ENCODE measurements around the gene DUSP1.

The DUSP1 gene

DNA sequence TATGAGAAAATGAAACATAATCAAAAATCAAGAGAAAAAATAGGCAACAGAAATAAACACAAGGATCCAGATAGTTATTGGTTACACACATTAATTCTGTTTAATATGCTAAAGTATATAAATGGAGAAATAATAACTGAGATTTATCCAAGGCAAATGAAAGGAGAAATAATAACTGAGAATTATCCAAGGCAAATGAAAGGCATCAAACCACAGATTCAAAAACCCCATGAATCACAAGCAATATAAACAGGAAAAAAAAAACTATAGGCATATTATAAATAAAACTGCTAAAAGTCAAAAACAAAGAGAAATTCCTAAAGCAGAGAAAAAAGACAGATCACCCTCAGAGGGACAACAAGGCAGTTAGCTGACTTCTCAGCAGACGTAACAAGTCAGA is 10.9 kb downstream of the DUSP1 start:
- no peak for DNase-seq

DNA sequence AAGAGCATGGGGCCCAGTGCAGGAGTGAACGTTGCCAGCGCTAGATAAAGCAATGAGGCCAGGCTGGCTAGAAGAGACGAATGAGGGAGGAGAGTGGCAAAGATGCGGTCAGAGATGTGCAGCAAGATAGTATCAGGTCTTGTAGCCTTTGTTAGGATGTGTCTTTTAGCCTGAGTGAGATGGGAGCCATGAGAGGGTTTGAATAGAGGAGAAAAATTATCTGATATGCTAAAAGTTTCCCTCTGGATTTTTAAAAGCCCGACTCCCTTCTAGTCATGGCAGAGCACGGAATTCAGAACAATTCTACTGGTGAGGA is 12.2 kb downstream of the DUSP1 start:
- no peak for DNase-seq

DNA sequence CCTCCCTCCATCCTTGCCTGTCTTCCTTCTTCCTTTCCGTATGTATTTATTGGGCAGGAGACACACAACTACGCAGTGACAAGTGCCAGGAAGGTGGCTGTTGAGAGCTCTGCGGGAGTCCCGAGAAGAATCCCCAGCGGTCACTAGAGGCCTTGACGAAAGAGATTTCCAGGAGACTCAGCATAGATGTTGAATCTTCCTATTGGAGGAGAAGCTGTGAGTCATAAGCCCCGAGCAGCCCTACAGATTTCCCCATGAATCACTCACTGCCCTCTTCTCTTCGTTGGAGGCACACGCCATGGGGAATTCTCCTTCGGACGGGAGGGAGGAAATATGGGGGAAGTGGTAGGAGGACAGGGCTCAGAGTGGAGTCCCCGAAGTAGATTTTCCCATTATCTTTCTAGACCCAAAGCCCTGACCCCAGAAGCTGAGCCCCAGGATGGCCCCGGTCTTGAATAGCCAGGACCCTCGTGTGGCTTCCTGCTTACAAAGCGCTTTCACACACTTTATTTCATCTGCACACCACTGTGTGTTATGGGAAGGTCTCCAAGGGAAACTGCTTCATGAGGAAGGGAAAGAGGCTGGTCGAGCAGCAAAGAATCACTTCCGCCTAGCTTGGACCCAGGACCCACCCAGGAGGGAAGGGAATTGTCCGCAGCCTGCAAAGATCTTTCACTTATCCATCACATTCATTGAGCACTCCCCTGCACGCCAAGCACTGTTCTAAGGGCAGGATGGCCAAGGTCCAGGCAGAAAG is 12.7 kb downstream of the DUSP1 start:
- DNase-seq = no peak

DNA sequence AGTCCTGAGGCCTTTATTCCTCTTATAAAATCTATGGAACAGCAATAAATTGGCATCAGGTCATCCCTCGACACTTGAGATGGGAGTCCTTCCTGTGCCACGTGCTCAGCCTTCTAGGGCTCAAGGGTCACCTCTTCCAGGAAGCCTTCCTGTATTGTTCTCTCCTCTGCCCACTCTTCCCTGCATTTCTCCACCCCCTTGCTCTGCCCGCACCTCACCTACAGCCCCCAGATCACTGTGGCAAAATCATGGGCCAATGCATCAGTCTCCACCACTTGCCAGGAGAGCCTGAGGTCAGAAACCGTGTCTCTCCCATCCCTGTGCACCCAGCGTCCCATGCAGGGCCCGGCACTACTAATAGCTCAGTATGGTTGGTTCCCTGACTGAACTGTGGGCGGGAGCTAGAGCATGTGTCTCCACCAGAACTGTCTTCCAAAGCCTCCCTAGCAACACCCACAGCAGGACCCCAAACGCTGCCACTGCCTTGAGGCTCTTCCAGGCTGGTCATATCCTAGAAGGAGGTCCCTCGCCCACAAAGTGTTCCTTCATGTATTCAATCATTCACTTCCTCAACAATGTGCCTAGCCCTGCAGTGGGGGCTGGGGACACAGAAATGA is 13.5 kb downstream of the DUSP1 start:
- no peak for DNase-seq

DNA sequence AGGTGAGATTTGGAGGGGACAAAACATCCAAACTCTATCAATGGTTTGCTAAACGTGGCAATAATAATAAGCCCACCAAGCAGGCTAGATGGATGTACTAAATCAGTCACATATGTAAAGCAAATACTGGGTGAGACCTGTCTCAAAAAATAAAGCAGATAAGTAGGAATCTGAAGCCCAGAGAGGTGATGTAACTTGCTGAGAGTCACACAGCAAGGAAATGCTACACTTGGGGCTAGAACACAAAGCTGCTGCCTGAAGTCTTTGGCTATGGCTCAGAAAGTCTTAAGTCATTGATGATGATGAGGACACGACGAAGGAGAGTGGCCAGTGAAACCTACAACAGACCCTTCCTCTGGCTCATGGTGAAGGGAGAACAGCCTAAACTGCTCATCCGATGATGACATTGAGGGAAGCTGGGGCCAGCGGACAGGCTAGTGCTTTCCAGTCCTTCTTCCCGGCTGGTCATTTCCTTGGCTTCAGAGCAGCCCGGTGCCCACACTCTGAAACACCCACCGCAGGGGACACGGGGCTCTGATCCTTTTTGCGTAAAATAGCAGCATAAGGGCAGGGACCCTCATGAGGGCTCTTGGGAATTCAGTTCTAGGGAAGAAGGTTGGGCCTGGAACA is 14.1 kb downstream of the DUSP1 start:
- DNase-seq = no peak

DNA sequence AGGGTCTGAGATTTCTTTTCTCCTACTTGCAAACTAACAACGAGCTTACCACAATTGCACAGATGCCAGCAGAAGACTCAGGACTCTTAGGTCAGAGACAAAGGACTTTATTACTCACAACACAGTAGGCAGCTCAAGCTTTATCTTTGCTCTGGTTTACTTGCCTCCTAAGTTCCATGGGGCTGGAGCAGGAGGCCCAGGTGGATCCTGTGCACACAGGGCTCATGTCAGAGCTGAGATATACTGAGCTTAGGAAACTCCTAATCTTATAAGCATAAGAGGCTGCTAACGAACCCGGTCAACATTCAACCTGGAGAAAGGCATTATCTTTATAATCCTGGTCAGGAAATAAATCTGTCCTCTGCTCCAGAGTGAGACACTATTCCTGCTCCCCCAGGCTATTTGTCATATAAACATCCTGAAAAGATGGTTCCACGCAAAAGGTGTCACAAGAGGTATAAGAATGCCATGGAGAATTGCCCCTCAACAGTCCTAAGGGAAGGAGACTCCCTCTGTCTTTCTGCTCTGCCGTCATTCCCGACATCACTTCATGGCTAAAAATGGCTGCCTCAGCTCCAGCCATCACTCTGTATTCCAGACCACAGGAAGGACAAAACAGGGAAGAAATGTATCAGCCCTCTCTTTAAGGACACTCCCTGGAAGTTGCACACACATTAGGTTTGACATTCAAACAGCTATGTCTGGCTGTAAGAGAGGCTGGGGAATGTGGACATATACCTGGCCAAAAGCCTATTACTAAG is 16.2 kb downstream of the DUSP1 start:
- DNase-seq = no peak

DNA sequence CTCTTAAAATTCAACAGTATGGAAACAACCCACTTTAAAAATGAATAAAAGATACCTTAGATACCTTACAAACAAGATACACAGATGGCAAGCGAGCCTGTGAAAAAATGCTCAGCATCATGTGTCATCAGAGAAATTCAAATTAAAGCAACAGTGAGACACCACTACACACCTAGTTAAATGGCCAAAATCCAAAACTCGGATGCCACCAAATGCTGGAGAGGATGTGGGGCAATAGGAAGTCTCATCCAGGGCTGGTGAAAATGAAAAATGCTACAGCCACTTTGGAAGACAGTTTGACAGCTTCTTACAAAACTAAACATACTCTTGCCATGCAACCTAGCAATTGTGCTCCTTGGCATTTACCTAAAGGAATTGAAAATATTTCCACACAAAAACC is 17.9 kb downstream of the DUSP1 start:
- no peak for DNase-seq

DNA sequence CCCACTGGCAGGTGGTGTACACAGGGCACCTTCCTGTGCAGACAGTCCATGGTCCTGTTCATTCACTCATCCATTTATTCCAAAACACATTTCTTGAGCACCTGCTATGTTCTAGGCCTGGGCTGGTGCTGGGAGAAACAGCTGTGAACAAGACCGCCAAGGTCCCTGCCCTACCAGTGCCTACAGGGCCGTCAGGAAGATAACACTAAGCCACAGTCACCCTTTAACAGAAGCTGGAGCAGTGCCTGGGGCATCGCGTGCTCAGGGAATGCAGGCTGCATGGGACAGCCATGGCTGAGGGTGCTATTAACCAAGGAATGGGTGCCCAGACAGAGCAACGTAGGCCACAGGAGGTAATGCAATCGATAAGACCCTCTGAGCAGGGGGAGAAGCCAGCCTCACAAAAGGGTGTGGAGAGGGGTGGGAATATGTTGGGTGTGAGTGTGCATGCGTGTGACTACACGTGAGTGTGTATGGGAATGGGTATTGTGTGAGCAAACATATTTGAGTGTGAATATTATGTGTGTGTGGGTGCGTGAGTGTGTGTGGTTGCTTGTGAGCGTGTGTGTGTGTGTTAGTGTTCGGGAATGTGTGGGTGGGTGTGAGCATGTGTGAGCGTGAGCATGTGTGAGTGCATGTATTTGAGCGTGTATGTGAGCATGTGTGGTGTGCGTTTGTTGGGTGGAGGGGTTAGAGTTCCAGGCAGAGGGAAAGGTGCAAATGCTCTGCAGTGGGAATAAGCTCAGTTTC is 19.1 kb downstream of the DUSP1 start:
- DNase-seq = no peak

DNA sequence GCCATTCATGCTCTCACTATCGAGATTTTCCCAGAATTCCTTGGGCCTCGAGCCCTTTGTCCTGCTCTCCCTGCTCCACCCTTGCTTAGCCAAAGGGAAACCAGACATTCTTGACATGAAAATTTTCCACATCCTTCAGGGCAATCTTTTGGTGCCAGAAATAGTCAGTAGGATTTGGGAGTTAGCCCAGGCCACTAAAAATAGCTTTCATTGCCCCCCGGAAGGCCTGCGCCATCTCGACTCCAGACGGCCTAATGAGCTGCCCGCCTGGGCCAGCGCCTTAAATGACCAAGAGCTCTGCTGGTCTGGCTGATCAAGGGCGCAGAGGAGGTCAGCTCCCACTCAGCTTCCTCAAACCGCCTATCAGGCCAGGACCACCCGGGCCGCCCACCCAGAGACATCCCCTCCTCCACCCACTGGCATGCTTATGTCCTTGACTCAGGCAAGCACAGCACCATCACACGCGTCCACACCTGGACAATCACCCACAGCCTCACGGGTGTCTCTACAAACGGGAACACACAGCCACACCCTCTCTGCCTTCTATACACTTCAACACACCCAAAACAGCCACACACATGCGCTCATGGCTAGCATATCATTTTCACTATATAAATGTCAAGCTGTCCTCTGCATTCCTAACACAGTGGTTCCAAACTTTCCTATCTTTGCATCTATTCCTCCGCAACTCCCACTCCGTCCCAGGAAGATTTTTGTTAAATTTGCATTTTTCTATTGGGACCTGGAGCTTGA is 20.9 kb downstream of the DUSP1 start:
- no peak for DNase-seq

DNA sequence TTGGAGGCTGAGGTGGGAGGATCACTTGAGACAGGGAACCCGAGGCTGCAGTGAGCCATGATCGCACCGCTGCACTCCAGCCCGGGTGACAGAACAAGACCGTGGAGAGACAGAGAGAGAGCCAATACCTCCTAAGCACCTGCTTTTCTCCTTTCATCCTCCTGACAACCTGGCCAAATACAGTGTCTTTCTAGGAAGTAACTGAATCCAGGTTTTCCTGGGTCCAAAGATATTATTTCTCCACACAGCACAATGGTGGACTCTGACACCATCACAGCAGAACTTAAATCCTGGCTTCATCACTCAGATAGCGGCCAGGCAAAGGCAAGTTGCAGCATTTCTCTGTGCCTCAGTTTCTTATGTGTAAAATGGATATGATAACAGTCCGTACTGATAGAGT is 21.9 kb downstream of the DUSP1 start:
- DNase-seq = no peak

DNA sequence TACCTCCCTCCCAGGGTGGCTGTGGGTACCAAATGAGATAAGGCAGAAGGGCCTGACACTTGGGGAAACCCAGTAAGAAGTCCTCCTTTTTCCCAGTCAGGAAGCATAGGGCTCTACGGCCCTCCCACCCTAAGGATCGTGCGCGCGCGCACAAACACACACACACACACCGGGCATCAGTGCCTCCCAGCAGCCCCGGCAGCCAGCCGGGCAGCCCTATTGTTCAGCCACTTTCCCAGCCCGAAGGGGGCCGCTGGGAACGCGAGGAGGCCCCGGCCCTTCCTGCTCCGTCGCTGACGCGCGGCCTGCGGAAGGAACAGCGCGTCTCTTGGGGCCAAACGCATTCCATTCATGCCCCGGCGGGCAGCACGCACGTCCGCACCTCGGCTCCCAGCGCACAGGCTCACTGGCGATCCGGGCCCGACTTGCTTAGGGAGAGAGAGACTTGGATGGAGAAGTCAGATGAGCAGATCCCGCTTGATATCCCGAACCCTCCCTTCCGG is 22.6 kb downstream of the DUSP1 start:
- no peak for DNase-seq

DNA sequence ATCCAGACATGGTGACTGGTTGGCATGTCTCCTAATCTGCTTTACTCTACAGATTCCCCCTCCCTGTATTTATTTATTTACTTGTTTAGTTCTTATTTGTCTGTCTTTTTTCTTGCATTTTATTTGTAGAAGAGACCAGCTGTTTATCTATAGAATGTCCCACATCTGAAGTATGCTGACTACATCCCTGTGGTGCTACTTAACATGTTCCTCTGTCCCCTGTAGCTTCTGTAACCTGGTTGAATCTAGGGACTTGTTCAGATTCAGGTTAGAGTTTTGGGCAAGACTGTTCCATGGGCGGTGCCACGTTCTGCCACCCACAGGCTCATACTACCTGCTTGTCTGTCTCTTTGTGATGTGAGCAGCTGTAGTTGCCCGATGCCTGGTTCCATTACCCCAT is 23.5 kb downstream of the DUSP1 start:
- DNase-seq = no peak

DNA sequence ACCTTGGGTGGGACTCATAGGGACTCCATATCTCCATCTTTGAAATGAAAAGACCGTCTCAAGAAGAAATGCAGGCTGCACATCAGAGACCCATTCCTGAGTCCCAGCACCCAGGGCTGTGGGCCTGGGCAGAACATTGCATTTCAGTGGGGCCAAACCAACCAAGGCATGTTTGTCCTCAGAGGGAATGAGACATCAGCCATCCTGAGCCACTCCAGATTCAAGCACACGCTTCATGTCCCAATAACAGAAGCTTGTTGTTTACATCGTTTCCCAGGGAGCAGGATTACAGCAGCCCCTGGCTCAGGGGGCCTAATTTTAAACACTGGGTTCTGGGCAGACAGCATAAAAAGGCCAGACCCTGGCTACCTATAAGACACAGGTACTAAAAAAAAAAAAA is 24.3 kb downstream of the DUSP1 start:
- no peak for DNase-seq

DNA sequence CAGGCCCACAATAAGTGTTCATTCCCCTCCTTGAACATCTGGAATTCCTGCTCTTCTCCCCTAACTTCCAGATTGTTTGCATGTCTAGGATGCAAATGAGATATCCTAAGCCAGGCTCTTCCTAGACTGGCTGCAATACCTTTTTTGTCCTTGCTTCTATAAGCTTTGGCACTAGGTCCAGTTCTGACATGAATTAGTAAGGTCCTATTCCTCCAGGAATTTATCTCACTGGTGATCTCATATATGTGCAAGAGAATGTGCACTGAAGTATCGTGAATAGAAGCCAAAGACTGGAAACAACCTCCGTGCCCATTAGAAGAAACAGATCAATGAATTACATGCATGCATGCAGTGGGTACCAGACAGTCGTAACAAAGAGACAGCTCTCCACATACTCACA is 25.2 kb downstream of the DUSP1 start:
- DNase-seq = no peak

DNA sequence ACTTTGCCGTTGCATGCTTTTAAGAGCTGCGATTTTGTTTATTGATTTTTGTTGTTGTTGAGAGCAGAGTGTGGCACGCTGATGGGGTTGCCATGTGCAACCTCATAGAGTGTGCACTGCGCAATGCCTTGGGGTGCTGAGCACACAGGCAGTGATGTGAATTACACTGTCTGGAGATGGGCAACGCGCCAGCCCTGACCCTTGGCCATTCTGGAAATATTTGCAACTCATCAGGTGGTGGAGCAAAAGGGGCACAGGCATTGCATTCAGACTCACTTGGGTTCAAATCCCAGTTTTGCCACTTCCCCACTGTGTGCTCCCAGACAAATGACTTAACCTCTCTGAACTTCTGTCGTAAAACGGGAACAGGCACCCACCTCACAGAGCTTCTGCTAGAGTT is 25.6 kb downstream of the DUSP1 start:
- no peak for DNase-seq

DNA sequence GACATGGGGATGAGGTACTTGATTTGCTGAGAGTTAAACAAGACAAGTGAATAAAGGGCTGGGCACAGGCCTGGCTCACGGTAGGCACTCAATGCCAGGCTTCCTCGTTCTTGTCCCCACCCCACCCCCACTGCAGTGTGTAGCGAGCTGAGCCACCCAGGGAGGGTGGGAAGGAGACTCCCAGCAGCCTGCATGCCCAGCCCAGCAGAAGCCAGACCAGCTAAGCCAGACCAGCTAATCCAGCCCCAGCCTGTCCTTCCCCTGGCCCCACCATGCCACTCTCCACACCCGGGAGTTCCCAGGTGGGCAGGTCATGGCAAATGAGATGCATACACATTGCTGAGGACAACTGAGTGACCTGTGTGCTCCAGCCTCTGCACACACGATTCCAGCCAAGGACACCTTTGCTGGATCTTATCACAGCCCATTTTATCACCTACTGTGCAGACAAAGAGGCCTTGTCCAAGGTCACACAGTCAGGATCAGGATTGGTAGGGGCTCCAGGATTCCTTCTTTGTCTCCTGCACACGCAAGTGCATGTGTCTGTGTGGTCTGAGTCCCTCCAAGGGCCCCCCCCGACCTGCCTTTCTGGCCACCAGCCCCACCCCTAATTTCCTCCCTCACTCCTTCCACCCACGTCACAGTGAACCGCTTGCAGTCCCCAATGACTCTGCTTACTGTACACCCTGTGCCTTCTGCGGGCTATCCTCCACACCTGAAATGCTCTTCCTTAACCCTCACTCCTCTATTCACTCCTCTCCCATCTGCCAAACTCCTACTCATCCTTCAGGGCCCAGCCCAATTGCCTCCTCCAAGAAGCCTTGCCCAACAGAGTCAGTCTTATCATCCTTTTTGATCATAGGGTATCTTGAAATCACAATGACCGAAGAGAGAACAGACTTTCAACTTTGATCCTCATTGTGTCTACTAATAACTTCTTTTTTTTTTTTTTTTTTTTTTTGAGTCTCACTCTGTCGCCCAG is 26.6 kb downstream of the DUSP1 start:
- DNase-seq = no peak

DNA sequence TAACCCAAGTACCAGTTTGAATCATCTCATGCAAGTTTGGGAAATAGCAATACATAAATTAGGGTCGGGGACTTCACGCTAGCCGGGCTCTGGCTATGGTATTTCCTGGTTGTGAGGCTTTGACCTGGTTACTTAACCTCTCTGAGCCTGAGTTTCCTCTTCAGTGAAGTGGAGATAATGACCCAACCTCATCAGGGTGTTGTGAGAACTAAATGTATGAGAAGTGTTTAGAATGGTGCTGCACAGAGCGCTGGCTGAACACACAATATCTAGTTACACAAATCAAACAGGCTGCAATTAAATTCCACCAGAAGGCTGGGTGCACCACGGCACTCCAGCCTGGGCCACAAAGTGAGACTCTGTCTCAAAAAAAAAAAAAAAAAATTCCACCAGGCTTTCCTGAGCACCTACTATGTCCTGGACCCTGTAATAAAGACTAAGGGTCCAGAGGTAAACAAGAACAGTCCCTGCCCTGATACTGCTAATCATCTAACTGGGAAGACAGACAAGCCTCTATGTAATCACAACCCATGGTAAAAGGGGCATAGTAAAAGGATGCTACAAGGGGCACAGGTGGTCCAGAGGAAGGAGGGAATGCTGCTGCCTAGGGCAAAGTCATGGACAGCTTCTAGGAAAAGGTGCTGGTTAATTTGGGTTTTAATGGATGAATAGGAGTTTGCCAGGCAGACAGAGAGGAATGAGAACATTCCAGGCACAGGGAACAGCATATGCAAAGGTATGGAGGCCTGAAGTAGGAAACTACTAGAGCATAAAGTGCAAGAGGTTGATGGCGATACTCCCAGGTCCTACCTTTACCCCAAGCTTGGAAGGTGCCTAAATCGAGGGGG is 27.7 kb downstream of the DUSP1 start:
- DNase-seq = no peak

DNA sequence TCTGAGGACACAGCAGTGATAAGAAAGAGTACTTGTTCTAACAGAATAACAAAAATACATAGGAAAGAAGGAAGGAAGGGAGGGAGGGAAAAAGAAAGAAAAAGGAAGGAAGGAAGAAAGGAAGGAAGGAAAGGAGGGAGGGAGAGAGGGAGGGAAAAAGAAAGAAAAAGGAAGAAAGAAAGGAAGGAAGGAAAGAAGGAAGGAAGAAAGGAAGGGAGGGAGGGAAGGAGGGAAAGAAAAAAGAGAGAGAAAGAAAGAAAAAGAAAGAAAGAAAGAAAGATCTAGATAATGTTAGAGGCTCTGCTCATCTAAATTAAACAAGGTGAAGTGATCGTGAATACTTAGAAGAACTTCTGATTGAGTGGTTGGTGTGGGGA is 29.8 kb downstream of the DUSP1 start:
- DNase-seq = no peak

DNA sequence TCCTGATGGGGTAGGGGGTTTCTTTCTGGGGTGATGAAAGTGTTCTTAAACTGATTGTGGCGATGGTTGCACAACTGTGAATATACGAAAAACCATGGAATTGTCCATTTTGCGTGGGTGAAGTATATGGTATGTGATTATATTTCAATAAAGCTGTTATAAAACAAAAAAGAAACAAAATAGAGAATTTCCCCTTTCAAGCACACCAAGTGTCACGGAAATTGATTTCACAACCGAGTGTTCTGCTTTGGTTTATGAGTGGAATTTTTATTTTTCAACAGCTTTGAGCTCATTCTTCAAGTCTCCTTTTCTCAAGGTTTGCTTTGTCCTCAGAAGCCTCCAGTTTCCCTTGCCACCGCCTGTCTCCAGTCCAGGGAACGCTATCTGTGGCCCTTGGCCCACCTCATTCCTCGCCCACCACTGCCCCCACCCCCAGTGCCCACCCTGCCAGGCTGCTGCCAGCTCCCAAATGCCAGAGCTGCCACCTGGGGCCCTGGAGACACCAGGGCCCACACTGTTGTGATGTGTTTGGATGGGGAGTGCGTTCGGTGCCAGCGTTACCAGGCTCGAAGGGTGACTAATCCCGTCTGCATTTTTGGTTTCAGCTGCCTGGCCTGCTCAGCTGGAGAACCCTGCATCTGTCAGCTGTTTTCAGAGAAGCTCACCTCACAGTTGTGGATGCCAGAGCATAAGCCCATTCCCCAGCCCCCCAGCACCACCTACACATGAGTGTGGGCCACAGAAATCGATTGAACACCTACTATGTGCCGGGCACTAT is 30.4 kb downstream of the DUSP1 start:
- DNase-seq = no peak

Measured in hippocampal formation (tissue), 2 donors.